Superior temporal gyrus (tissue), 1 donor: ENCODE measurements around the gene HOXC10.

Experiments
- DNase-seq: peaks from one replicate; pipeline ENCODE4 v3.0.0-alpha.2; 2016; ENCODE audit errors: extremely low spot score

The HOXC10 gene

DNA sequence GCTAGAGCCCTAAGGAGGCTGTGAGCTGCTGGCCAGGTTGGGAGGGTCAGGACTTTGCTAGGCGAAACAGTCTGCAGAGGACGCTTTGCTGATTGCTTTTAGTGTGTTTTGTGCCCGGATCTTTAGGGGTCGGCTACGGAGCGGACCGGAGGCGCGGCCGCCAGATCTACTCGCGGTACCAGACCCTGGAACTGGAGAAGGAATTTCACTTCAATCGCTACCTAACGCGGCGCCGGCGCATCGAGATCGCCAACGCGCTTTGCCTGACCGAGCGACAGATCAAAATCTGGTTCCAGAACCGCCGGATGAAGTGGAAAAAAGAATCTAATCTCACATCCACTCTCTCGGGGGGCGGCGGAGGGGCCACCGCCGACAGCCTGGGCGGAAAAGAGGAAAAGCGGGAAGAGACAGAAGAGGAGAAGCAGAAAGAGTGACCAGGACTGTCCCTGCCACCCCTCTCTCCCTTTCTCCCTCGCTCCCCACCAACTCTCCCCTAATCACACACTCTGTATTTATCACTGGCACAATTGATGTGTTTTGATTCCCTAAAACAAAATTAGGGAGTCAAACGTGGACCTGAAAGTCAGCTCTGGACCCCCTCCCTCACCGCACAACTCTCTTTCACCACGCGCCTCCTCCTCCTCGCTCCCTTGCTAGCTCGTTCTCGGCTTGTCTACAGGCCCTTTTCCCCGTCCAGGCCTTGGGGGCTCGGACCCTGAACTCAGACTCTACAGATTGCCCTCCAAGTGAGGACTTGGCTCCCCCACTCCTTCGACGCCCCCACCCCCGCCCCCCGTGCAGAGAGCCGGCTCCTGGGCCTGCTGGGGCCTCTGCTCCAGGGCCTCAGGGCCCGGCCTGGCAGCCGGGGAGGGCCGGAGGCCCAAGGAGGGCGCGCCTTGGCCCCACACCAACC is 44.8 kb downstream of the HOXC10 start:
- no peak for DNase-seq

DNA sequence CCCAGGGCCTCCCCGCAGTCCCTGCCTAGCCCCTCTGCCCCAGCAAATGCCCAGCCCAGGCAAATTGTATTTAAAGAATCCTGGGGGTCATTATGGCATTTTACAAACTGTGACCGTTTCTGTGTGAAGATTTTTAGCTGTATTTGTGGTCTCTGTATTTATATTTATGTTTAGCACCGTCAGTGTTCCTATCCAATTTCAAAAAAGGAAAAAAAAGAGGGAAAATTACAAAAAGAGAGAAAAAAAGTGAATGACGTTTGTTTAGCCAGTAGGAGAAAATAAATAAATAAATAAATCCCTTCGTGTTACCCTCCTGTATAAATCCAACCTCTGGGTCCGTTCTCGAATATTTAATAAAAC is 45.5 kb downstream of the HOXC10 start:
- DNase-seq: no peak

DNA sequence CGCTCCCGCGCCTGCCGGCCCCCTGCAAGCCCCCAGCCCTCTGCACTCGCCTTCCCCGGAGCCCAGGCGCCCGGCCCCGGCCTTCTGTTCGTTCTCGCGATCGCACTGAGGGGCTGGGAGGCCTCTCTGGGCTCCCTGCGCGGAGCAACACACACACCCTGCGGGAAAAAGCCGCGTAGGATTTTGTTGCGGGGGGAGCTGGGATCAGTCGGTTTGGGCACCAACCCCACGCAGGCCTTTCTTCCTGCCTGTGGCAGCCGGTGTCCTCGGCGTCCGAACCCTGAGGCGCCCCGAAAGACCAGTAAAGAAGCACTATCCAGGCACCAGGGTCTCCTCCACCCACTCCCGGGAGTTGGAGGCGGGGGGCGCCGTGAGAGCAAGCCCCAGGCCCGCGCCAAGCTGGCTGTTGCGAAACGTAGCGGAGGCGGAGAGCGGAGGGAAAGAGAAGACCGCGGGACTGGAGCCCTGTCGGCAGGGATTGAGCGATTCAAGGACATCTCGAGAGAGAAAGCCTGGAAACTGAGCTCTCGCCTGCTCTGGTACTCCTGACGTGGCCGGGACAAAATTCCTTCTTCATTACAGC is 46.0 kb downstream of the HOXC10 start:
- DNase-seq: no peak

DNA sequence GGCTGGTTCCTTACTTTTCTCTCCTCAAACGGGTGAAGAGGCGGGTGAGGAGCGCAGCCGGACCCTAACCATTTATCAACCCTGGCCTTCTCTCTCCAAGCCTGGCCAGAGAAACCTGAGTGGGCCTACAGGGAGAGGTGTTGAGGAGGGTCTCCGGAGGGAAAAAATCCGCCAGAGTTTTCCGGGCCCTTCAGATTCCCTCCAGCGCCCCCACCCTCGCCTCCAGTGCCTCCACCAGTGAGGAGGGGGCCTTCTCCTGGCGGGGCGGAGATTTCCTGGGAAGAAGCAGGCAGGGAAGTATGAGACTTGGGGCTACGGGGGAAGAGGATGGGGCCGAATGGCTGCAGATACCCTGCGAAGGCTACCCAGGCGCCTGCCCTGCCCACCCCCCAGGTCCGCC is 46.5 kb downstream of the HOXC10 start:
- DNase-seq: no peak

DNA sequence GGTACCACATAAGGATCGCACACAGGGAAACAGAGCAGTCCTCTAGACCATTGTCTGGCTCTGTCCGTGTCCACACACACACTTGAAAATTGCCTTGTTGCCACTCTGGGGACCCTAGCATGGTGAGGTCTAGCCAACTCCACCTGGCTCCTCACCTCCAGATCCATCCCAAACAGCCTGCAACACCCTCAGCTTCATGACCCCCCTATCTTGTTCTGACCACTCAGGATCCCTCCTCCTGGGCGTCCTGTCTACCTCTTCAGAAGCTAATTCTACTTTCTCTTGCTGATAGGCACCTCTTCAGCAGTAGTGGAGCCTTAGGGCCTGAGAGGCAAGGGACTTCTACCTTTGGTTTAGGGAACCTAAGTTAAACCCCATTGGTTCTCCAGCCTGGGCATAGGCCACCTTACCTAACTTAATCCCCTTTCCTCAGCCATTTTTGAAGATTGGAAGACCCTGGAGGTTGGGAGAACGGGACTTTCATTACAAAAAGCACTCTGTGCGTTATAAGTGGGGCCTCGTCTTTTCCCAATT is 47.2 kb downstream of the HOXC10 start:
- no peak for DNase-seq

DNA sequence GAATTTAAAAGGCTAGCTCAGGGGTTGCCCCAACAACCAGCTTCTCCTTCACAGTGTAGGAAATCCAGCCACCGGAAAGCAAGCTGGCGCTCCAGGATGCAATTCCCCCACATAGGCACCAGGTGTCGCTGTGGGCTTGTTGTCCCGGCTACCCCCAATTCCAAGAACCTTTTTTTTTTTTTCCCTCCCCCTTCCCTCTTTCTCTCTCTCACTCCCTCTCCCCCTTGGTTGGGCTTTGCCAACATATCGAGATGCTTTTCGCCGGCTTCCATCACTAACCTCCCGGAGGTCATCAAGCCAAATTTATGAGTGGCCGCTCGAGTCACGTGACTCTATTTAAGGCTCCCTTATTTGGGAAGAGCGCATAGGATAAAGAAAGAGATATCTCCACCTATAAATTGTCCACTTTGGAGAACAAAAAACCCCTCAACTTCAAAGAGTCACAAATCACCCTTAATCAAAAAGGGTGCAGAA is 47.7 kb downstream of the HOXC10 start, which contains the start of gene HOXC5:
Gene HOXC5 (plus strand): TSS at position 424 of the 474 bp plus-strand sequence. CDS start 73 bp downstream, outside the sequence.
- peak; percentile 48 for DNase-seq

DNA sequence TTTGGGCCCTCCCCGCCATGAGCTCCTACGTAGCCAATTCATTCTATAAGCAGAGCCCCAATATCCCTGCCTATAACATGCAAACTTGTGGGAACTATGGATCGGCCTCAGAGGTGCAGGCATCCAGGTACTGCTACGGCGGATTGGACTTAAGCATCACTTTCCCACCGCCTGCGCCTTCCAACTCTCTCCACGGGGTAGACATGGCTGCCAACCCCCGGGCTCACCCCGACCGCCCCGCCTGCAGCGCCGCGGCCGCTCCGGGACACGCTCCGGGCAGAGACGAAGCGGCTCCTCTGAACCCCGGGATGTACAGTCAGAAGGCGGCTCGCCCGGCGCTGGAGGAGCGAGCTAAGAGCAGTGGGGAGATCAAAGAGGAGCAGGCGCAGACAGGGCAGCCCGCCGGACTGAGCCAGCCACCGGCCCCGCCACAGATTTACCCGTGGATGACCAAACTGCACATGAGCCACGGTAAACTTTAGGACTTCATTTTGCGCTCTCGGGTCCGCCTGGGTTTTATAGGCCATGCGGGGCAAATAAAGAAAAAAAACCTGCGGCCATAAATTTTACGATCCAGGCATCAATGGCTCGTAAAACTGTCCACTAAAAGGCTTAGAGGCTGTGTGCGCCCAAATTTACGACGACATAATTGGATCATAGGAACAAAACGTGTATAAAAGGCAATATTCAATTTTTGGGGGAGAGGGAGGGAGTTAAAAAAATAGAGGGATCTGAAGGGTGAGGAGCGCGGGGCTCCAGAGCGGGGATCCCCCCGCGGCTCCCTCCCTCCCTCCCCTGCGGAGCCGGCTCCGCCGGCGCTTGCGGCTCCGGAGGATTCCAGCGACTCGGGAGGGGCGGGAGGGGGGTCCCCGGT is 48.4 kb downstream of the HOXC10 start:
- DNase-seq: no peak

DNA sequence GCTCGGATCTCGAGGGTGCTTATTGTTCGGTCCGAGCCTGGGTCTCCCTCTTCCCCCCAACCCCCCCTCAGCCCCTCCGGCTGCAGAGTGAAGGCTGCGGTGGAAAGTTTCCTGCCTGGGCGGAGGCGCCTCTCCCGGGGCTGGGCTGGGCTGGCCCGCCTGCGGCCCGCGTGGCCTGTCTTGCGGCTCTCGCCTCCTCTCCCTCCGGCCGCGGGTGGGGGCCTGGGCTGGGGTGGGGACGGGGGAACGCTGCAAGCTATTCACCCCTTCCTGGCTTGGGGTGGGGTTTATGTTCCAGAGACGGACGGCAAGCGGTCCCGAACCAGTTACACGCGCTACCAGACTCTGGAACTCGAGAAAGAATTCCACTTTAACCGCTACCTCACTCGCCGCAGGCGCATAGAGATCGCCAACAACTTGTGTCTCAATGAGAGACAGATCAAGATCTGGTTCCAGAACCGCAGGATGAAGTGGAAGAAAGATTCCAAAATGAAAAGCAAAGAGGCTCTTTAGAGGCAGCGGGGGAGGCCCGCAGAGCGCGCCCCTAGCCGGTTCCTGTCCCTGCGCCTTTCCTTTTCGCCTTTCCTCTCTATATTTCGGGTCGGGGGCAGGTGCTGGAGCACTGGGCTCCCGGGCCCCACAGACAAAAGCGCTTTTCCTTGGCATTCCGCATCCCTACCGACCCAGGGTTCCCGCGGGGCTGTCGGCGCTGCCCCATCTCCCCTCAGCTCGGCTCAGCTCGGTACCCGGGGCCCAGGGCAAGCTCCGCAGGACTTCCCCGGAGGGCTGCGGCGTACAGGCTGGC is 49.2 kb downstream of the HOXC10 start:
- DNase-seq: no peak

DNA sequence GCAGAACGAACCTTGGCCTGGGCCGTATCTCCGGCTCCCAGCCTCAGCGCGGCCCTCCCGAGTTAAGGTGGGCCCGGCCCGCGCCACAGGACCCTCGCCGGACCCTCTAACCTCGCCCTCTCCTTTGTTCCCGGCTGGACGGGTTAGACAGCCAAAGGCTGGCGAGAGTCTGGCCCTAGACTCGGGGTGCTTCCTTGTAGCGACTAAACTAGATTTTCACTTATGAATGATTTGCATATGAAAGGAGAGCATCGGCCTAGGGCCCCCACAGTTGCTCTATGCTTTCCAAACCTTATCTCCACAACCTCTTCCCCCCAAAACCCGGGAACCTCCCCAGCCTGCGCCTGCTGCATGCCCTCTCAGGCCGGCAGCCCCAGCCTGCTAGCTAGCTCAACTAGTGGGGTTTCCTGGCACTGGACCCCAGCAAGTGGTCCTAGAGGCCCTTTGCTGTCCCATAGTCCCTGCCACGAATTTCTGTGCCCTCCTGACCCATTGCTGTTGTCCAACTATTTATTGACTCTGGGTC is 49.9 kb downstream of the HOXC10 start:
- no peak for DNase-seq

DNA sequence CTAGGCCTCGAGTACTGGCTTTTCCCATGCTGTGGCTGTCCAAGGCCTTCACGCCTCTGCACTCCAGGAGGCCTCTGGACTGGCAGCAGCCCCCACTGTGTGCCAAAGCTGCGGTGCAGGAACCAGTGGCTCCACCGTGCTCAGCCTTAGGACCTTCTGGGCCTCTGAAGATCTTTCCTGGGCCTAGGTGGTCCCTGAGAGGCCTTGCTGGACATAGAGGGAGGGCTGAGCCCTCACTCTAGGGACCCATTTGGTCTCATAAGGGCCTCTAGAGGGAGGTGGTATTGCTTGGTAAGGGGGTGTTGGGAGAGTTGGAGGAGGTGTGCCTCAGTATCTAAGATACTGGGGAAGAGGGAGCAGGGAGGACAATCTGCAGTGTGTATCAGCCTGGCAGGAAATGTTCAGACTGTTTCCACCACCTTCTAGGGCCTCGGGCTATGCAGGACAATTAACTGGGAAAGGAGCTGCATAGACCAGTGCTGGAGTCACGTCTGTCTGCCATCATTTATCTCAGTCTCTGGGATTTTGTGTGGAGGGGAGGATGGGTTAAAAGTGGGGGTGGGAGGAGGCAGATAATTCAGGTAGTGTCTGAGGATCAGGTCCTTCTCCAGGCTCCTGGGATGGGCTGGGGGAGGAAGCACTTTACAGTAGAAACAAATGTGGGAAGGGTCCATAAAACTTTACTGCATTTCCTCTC is 50.8 kb downstream of the HOXC10 start:
- DNase-seq: no peak

DNA sequence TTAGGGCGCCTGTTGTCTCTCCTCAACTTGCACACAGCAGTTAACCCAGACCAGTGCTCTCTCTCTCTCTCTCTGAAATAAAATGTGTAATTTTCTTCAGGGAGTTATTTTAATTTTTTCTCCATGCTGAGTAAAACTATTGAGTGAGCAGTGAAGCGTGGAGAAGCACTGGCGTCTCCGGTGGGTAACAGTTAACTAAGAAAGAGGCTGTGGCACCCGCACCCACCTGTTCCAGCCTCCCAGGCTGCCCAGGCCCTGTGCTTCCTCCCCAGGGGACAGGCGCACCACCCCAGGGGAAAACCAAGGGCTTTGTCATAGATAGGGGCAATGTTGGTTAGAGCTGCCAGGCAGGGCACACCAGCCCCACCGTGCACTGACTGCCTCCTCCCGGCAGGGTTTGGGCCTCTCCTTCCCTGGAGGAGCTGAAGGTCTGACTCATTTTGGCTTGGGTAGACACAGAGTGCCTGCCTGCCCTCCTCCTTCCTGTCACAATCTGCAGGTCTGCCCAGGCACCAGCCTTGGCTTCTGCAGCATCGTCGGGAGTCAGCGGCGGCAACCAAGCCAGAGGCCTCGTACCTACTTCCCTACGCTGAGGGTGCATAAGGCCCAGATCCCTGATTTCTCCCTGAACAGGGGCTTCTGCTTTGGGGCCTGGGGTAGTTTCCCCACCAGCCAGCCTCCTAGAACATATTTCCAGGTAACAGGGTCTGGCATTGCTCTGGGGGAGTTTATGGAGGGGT is 51.8 kb downstream of the HOXC10 start:
- DNase-seq: no peak

DNA sequence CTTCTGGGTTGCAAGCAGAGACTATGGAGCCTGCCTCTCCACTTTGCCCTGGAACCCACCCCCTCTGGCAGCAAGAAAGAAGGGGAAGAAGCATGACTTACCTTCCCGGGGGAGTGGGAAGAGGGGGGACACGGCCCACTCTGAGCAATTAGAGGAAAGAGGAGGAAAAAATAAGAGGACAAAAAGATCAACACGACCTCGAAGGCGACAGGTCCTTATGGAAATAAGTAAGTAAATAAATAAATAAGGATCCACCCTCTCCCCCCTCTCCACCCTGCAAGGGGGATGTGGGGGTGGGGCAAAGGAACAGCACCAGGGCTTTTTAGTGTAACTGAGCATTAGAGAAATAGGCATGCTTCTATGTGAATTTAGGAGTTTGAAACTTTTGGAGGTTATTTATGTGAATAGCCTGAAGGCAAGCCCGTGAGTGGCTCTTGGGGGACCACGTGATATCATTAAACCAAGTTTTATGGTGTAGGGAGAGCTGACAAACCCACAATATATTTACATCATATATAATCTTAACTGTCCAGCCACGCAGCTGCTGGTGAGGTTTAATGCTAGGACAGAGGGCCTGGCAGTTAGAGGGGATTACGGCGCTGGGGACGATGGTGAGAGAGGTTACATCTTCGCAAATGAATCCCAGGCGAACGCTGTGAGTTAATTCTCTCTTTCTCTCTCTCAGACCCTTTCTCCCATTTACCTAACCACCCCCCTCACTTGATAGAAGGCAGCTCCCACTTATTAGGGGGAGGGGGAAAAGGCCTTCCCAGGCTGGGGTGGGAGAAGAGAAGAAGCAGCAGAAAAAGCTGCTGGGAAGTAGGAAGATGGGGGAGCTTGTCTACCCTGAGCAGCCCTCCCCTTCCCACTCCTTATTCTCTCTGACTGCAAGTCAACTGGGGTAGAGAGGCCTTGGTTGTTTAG is 52.7 kb downstream of the HOXC10 start:
- DNase-seq: no peak

DNA sequence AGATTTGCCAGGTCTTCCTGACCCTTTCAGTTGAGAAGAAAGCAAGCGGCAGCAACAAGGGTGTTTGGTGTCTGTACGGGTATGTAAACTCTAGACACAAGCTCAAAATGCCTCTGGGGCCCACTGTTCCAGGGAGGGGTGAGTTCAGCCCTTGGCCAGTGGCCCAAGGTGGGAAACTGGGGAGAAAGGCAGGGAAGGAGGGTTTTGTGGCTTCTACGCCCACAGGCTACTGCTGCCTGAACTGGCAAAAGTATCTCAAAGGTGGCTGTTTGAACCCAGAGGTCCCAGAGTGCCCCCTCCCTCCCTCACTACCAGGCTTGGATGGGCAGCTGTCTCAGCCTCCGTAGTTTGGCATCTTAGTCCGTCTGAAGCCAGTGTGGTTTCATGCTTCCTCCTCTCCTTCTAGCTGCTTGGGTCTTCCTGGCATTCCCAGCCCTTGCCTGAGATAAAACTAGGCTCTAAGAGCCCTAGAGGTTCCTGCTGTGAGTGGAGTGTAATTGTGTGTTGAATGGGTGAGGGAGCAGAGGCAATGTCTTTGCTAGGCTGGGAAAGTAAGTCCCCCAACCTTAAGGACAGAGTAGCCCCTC is 53.4 kb downstream of the HOXC10 start:
- no peak for DNase-seq

DNA sequence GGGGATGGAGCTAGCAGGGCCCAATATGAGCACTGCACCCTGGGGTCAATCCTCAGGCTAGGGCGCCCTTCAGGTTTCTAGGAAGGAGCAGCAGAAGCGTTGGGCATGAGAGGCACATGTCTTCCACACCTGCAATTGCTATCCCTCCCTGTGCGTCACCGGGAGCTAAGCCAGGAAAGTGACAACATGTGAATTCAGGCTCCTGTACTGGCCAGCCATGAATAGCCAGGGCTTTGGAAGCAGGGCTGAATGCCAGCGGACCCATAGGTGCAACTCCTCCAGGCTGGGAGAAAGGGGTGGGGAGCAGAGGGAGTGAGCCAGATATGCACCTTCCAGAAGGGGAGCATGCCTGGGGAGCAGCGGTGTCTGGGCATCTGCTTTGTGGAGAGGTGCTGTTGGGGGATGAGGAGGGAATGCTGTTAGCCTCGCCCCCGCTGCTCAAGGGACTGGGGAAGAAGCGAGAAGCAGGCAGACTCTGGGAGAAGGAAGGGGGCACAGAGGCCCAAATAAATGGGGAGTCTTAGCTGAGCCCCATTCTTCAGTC is 54.0 kb downstream of the HOXC10 start:
- no peak for DNase-seq

DNA sequence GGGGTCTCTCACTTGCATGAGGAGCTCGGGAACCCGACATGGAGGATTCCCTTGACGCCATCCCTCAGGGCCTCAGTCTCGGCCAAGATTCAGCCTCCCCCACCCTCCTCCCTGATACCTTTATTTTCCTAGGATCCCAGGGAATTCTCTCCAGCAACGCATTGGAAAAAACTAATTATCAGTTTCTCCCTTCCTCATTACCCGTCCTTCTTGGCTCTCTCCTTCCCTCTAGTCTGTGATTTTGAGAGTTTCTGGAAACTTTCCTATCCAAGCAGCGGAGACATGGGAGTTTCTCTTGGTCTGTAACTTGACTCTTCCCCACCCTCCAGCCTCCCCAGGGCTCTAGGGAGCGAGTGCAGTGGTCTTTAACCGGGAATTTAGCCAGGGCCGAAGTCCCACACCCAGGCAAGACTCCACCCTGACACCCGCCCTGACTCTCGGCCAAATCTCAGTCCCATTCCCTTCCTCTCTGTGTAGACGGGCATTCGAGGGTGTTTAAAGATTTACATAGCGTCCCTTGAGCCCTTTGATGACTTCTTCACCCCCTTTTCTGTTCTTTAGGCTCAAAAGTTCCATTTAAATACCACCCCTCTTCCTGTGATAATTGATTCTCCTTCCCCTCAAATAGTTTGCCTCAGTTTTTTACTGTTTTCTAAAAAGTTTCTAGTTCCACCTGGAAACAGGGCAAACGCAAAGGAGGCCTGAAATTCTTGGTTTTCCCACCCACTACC is 54.6 kb downstream of the HOXC10 start:
- DNase-seq: no peak
